Activated T-helper 1 cell treated with anti-CD3 and anti-CD28 coated beads, Interleukin-12 subunit alpha, Interleukin-12 subunit beta, Interleukin-2, Interleukin-4 antibody, amounts not matched to agents 30 ng/mL and 10 ng/mL and 1 ng/mL, durations not matched to agents 14 hours and 24 hours and 36 hours (primary cell): ENCODE results near the gene SP140. TPM values are rescaled to one million over a fixed set of nuclear protein-coding genes. Genes with fewer than 3 reads are reported as not detected.
"Not testable (repeated sequence)": the region's sequence is repeated elsewhere in the genome, so short reads cannot be mapped to it uniquely, and the experiment has no call there.

Source experiments
- DNase-seq: peaks from one replicate; pipeline ENCODE4 v3.0.0; 2021; ENCODE audit warnings: low spot score
- H3K27ac Mint-ChIP-seq: one replicate; pipeline ENCODE4 v1.8.0; 2021; ENCODE audit warnings: mild to moderate bottlenecking, mixed read lengths
- H3K27me3 Mint-ChIP-seq: one replicate; pipeline ENCODE4 v1.8.0; 2022; ENCODE audit warnings: mild to moderate bottlenecking, moderate library complexity, mixed read lengths; ENCODE audit not compliant: insufficient read depth
- H3K36me3 Mint-ChIP-seq: one replicate; pipeline ENCODE4 v1.8.0; 2021; ENCODE audit warnings: low read depth, mixed read lengths
- H3K4me1 Mint-ChIP-seq: one replicate; pipeline ENCODE4 v1.8.0; 2021; ENCODE audit warnings: low read depth, mixed read lengths
- H3K4me3 Mint-ChIP-seq: one replicate; pipeline ENCODE4 v1.8.0; 2021; ENCODE audit warnings: mild to moderate bottlenecking, moderate library complexity, mixed read lengths
- H3K9me3 Mint-ChIP-seq: one replicate; pipeline ENCODE4 v1.8.0; 2021; ENCODE audit warnings: mixed read lengths
- intact Hi-C: fragments of 100-400 bp; cut with micrococcal nuclease; formaldehyde crosslinking; loops from one replicate; pipeline ENCODE4 v1.15.1; 2024
- total RNA-seq: library from RNA; stranded (reverse); gene quantifications from 2 replicates; pipeline ENCODE4 v1.2.3, GENCODE V29; 2022

Gene SP140
- total RNA-seq, 1 donor from 2014 or later, result 235 TPM

DNA sequence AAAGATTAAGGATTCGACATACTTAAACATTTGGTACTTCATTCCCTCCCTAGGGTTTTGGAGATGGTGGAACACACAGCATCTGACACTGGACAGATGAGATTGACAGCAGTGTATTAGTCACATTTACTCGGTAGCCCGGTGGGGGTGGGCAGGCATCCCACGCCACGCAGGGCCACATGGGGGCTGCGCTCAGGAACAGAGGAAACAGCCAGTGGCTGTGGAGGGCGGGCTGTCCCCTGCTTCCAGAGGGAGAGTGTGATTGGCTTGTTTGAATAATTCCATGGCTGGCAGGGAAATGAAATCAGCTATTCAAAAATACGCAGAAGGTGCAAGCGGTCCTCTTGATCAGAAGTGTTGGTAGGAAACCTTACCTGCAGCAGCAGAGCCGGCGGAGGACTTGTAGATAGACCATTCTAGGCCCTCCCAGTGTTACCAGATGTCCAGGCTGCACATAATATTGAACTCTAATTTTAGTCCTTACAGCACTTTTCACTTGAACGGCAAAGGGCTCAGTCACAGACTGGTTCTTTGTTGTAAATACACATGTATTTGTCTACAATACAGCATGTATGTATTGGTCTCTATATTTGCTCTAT lies 83.0 kb downstream of the SP140 start:
- peaks cover 13% of the 10 kb centered on the region for H3K9me3 Mint-ChIP-seq
- DNase-seq, result no peak
- no peak overlapping the region for H3K4me3 Mint-ChIP-seq
- peaks cover 55% of the 10 kb centered on the region for H3K36me3 Mint-ChIP-seq
- intact Hi-C loops, result no loop called here
- H3K27ac Mint-ChIP-seq, result no peak overlapping the region
- no peaks in the 10 kb centered on the region for H3K27me3 Mint-ChIP-seq
- H3K4me1 Mint-ChIP-seq, result peaks cover 8% of the 10 kb centered on the region

DNA sequence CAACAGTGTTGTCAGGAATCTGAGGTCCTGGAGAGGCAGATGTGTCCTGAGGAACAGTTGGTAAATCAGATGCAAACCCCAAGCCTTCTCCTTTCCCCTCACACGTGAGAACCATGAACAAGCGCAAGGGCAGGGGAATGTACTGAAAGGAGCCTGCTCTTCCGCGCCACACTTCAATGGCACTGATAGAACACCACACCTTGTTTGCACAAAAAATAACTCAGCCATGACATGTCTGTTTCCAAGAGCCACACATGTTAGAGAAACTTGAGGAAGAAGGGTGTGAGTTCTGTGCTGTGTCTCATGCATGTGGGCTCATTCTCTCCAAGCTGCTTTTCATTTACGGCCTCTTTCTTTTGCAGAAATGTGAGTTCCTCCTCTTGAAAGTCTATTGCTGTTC lies 85.3 kb downstream of the SP140 start:
- Mint-ChIP-seq H3K36me3 (peaks cover 58% of the 10 kb centered on the region), H3K4me1 (peaks cover 18% of the 10 kb centered on the region)
- H3K9me3 Mint-ChIP-seq, H3K27me3 Mint-ChIP-seq, DNase-seq, H3K4me3 Mint-ChIP-seq, H3K27ac Mint-ChIP-seq, intact Hi-C loops: not testable (repeated sequence)

DNA sequence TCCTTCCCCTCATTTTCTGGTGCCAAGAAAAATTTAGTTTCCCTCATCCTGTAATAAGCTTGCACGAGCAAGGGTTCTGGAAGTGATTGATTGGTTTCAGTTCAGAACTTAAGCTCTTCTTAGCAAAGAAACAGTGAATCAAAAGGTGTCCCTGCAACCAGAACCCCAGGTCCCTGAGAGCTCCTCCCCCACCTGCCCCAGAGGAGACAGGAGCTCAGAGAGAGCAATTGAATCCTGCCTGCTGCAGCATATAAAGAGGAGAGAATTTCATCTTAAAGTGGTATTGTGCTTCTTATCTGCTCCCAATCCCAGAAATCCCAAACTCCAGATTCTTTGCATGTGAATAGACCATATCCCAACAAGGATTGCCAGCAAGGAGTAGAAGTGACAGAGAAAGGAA lies 86.1 kb downstream of the SP140 start:
- Mint-ChIP-seq H3K4me1 (peaks cover 27% of the 10 kb centered on the region), H3K36me3 (peaks cover 65% of the 10 kb centered on the region)
- intact Hi-C loops, H3K4me3 Mint-ChIP-seq, DNase-seq, H3K27me3 Mint-ChIP-seq, H3K9me3 Mint-ChIP-seq, H3K27ac Mint-ChIP-seq: not testable (repeated sequence)

DNA sequence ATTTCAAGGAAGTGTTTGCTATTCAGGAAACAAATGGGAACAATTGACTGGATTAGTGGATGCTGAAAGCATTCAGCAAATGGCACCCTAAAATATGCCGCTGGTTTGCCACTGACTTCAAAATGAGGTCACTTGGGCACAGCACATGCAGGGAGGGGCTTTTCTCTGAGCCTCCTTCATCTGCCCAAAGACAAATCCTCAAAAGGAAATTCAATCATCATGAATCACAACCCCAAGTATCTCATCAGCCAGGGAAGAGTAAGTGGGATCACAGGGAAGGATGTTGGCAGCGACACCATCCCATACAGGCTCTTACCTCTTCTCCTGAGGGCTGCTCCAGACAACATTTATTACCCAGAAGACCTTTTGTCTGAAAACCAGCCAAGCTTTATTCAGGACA lies 87.1 kb downstream of the SP140 start:
- no peaks in the 10 kb centered on the region for H3K9me3 Mint-ChIP-seq
- H3K36me3 Mint-ChIP-seq, result peaks cover 71% of the 10 kb centered on the region
- no peaks in the 10 kb centered on the region for H3K27me3 Mint-ChIP-seq
- no peak for DNase-seq
- H3K4me3 Mint-ChIP-seq, result no peak overlapping the region
- no peak overlapping the region for H3K27ac Mint-ChIP-seq
- intact Hi-C loops, result no loop called here
- H3K4me1 Mint-ChIP-seq, result peaks cover 34% of the 10 kb centered on the region

DNA sequence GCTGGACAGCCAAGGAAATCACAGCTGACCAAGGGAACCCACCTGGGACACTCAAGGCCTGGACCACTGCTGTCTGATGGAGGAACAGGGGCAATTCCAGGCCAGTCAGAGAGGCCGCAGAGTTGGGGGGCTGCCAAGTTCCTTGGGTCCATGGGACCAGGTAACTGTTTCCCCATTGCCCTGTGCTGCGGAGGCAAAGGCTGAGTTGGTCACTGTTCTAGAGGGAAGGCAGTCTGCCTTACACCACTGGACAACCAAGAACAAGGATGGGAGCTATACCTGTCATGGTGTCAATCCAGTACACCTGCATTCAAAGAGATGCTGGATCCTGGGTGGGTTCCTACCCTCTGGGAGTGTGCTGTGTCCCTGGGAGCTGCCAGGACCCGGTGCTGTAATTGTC lies 91.8 kb downstream of the SP140 start:
- Mint-ChIP-seq H3K27me3 (no peaks in the 10 kb centered on the region), H3K4me3 (no peak overlapping the region), H3K9me3 (peaks cover under 1% of the 10 kb centered on the region), H3K27ac (peak overlapping the region; percentile 89), H3K4me1 (peaks cover 67% of the 10 kb centered on the region), H3K36me3 (peaks cover 69% of the 10 kb centered on the region)
- intact Hi-C loops, result no loop called here
- no peak for DNase-seq

DNA sequence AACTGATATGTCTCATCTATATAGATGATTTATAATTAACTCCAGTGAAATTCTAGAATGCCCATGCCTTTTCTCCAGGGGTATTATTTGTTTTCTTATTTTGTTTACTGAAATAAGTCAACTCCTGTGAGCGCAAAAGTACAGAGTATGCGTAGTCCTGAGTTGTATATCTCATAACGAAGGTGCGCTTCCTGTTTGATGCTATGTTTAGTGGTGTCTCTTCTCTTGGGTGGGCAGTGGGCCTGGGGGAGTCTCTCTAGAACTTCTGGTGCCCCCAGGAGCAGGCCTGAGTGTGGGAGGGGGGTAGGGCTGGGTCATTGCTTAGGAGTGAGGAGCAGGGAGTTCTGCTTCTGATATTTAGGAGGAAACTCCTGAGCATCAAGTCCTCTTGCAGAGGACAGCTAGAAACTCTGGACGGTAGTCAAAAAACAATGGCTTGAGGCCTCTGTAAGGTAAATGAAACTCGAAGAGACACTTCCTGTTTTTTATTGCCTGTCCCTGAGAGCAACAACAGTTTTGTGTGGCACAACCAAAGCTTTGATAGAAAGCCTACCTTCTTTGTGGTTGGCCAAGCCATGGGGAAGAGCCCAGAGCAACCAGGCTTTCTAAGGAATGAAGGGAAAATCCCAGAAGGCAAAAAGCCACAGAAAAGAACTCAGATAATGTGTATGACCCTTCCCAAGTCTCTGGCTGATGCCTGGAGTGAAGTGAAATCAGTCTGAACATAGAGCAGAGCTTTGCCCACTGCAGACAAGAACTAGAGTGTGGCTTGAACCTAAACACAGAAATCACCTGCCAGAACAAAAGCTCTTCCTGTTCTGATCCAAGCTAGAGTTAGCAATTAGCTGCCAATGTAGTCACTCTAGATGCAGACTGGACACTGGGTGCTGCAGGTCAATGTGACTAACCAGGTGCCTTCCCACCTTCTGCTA lies 92.9 kb downstream of the SP140 start:
- Mint-ChIP-seq H3K27me3 (no peaks in the 10 kb centered on the region), H3K4me3 (peak overlapping the region; percentile 45), H3K4me1 (peaks cover 74% of the 10 kb centered on the region), H3K9me3 (peaks cover 6% of the 10 kb centered on the region), H3K27ac (peak overlapping the region; percentile 89), H3K36me3 (peaks cover 66% of the 10 kb centered on the region)
- DNase-seq, result no peak
- intact Hi-C loops, result loop anchor here (1.0 to 2.0 kb wide), 6 partner anchors 9 to 292 kb away; partner anchors contain the start of gene SP140L

DNA sequence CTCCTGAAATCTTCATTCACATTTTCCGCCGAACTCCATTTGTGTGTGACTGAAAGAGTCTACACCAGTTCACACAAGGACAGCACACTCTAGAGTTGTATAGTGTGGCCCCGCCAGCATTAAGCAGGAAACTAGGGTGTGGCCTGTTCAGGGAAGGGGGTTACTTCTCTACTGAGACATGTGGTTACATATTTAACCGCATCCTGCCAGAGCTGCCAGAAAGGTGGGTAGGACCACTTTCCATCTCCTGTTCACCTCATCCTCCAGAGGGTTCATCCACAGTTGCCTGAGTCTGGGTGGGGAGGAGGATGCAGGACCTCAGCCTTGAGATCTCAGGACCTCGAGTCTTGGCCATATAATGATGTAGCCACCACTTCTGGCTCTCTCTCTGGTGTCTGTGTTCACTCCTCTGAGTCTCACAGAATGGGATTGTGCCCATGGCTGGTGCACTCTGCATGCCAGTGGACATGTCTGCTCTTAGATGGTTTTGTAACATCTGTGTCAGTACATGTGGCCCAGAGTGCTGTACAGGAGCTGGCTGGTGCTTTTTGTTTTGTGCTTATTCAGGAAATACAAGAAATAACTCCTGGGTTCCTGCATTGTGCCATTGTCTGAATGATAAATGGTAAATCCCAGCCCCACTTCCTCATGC lies 93.8 kb downstream of the SP140 start:
- H3K27ac Mint-ChIP-seq, result peak overlapping the region; percentile 89
- H3K36me3 Mint-ChIP-seq, result peaks cover 57% of the 10 kb centered on the region
- intact Hi-C loops, result loop anchor here (1.0 to 2.0 kb wide), 6 partner anchors 8 to 291 kb away; partner anchors contain the start of gene SP140L
- H3K4me1 Mint-ChIP-seq, result peaks cover 76% of the 10 kb centered on the region
- peak overlapping the region; percentile 45 for H3K4me3 Mint-ChIP-seq
- H3K27me3 Mint-ChIP-seq, result no peaks in the 10 kb centered on the region
- H3K9me3 Mint-ChIP-seq, result peaks cover 6% of the 10 kb centered on the region
- peak; percentile 76 for DNase-seq

DNA sequence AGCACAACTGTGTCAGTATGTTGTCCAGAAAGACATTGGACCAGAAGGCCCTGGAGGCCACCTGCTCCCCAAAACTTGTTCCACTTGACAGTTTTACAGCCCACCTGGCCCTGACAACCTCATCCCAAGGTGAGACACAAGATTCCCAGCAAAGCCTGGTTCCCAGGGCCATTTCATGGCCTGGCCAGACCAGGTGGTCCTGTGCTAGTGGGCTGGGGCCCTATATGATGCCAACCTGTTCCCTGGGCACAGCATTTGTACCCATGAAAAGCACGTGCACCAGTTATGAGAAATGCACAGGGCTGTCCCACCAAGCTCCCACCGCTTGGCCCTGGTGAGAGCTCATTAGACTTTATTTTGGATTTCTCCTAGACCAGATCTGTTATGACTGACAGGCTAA lies 95.5 kb downstream of the SP140 start:
- Mint-ChIP-seq H3K9me3 (peaks cover 6% of the 10 kb centered on the region), H3K4me1 (peaks cover 85% of the 10 kb centered on the region), H3K4me3 (no peak overlapping the region), H3K27ac (peak overlapping the region; percentile 12), H3K27me3 (no peaks in the 10 kb centered on the region), H3K36me3 (peaks cover 43% of the 10 kb centered on the region)
- DNase-seq, result no peak
- intact Hi-C loops, result no loop called here

DNA sequence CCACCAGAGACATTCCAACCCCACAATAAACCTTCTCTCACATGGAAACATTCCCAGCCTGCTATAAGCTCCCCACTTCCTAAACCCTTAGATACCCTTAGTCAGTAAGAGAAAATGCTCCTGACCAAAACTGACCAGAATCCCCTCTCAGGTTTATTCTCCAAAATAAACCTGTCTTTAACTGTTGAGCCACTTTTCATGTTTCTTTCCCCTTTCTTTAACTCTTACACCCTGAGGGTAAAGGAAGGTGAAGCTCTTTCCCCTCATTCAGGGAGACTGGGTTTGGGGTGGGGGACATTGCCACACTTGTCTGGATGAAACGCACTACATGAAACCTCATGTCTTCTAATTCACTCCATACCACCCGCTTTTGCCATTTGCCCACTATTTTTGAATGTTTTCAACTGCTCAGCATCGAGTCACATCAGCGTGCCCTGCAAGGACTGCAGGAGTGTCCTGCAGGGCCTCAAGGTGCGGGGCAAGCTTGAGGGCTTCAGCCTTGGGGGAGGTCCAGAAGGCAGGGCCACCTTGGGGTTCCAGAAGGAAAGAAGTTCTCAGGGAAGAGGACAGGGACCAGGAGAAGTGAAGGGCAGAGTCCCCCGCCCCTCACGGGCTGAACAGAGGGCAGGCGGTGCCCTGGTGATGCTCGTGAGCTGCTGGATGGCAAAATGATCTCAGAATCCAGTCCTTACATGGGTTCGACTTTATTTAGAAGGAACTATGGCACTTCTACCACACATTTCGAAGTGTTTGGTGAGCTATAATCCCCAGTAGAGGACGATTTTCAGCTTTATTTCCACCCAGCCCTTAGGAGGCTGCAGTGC lies 97.2 kb downstream of the SP140 start:
- Mint-ChIP-seq H3K4me3 (no peak overlapping the region), H3K36me3 (peaks cover 39% of the 10 kb centered on the region), H3K9me3 (peaks cover 6% of the 10 kb centered on the region), H3K27me3 (no peaks in the 10 kb centered on the region), H3K27ac (peak overlapping the region; percentile 58), H3K4me1 (peaks cover 87% of the 10 kb centered on the region)
- intact Hi-C loops, result no loop called here
- DNase-seq, result no peak

DNA sequence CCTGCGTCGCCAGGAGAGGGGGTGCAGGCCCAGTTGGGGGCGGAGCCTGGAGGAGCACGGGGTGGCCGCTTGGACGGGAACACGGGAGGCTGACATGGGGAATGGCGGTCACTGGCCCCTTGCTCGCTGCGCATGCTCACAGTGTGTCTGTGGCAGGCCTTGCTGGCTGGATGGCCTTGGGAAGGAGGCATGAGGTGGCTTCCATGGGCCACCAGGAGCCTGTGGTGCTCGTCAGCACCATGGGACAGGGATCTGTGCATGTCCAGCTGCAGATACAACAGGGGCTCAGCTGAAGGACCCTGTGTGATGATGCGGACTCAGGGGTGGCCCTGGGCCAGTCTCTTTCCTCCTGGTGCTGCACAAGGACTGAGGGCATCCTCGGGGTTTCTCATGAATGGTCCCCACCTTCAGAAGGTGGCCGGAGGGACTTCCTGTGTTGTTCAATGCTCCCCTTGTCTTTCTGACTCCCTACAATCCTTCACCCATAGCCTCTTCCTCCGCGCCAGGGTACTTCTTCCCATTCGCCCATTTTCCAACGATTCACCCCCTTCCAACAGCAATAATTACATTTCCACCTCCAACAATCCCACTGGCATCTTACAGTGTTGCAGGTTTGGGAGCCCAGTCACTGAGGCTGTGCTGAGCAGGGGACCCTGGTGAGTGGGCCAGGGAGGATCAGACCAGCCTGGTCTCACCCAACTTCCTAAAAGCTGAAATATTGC lies 98.0 kb downstream of the SP140 start:
- Mint-ChIP-seq H3K9me3 (peaks cover 6% of the 10 kb centered on the region), H3K4me1 (peaks cover 84% of the 10 kb centered on the region), H3K36me3 (peaks cover 34% of the 10 kb centered on the region), H3K4me3 (peak overlapping the region; percentile 46), H3K27me3 (no peaks in the 10 kb centered on the region), H3K27ac (peak overlapping the region; percentile 8)
- intact Hi-C loops, result no loop called here
- no peak for DNase-seq

DNA sequence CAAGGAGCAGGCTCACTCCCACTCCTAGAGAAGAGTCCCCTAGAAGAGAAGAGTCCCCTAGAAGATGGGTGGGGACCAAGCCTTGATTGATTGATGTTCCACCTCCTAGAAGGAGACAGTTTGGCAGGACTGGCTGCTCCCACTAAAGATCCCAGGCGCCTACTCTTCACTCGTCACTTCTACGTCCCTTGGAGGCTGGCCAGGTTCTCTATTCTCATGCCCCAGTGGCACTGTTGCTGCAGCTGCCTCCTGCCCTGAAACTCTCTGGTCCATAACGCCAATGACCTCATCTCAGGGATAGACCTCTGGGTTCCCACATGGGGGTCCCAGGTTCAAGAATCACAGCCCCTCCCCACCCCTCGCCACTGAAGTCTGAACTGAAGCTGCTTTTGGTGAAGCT lies 99.0 kb downstream of the SP140 start:
- no peak for DNase-seq
- Mint-ChIP-seq H3K4me1 (peaks cover 85% of the 10 kb centered on the region), H3K27ac (peak overlapping the region; percentile 12), H3K4me3 (peak overlapping the region; percentile 98), H3K27me3 (no peaks in the 10 kb centered on the region), H3K36me3 (peaks cover 42% of the 10 kb centered on the region), H3K9me3 (peaks cover 6% of the 10 kb centered on the region)
- intact Hi-C loops, result no loop called here
